CD4-positive, alpha-beta T cell treated with Interleukin-6 at 100 ng/mL for 8 hours (primary cell): ENCODE measurements around the gene NSF.
"Not testable (repeated sequence)": the region's sequence is repeated elsewhere in the genome, so short reads cannot be mapped to it uniquely, and the experiment has no call there.

Experiments used
- DNase-seq: peaks from one replicate; pipeline ENCODE4 v3.0.0-alpha.2; 2020; ENCODE audit warnings: mixed read lengths, low spot score

Gene NSF

GRCh38 chr17:46590157-46591146 lies at the start of gene NSF:
Gene NSF, plus strand, starts transcription at chr17:46590669. Its CDS starts 107 bp downstream, at chr17:46590776.
- not testable (repeated sequence) for DNase-seq

- DNase-seq = not testable (repeated sequence)
These were observed 41.9 kb upstream of the NSF start for GRCh38 chr17:46548607-46549006.

- not testable (repeated sequence) for DNase-seq
These were observed 31.3 kb upstream of the NSF start for GRCh38 chr17:46559155-46559554.

GRCh38 chr17:46560048-46560447 lies 30.4 kb upstream of the NSF start:
- not testable (repeated sequence) for DNase-seq

- not testable (repeated sequence) for DNase-seq
These were observed 24.2 kb upstream of the NSF start for GRCh38 chr17:46566284-46566683.

GRCh38 chr17:46566980-46567379 lies 23.5 kb upstream of the NSF start:
- not testable (repeated sequence) for DNase-seq

- not testable (repeated sequence) for DNase-seq
These were observed 18.7 kb upstream of the NSF start for GRCh38 chr17:46571796-46572195.

DNA sequence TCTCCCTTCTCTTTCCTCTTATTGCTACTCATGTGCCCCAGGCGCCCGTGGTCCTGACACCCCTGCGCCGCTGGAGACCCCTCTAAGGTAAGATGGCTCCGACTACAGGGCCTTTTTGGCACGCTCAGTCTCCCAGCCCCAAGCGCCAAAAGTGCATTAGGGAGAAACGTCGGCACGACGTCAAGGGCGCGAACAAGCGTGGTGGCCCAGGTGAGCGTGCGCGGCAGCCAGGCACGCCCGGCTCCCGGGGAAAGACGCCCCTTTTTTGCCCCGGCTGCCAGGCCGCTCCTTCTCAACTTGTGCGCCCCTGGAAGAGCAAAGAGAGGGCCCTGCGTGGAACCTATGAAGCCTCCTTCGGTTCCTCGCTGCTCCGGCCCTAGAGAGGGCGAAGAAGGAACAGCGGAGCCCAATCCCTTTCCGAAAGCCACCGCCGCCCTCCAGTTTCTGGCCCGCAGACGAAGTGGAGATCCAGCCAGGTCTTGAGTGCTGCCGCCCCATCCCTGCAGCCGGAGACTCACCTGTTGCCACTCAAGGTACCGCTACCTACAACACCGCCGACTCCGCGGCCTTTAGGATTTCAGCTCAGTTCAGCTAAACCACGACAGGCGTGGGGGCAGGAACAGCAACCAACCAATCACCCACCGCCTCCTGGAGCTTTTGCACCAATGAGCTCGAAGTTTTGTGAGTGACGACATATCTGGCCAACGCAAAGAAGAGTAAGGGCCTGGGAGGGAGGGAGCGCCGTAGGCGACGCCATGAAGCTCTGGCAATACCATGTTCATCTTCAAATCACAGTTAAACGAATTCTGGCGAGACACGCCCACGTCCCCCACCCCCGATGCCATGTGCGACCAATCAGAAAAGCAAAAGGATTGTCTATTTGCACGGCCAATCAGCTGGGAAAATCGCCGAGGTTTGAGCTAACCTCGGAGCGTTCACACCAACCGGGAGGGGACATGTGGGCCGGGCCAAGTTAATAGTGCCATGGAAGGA lies 11.1 kb upstream of the NSF start, which contains the start of gene ARL17A:
ARL17A (minus strand) TSS at position 609 of the 993 bp plus-strand sequence. CDS start 3,369 bp downstream, outside the sequence.
- DNase-seq = not testable (repeated sequence)

- DNase-seq = not testable (repeated sequence)
These were observed 10.4 kb upstream of the NSF start for GRCh38 chr17:46580082-46580481.

DNA sequence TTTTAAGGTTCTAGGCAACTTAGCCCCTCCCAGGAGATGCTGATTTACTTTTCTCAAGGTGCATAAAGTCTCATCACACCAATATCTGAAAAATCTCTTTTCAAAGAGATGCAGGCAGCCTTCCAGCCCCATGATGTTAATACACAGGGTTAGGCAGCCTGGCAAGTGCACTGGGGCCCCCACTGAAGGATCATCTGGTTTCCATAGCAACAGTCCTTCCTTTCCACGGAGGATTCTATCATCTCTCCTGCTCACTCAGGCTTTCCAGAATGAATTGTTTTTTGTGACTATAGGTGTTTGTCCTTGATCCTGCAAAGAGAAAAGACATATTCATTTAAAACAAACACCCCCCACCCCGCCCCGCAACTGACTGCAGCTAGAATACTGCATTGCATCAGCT lies 5.0 kb upstream of the NSF start:
- DNase-seq = not testable (repeated sequence)

- not testable (repeated sequence) for DNase-seq
These were observed 863 bp downstream of the NSF start for GRCh38 chr17:46591332-46591731.

- DNase-seq = not testable (repeated sequence)
These were observed 8.0 kb downstream of the NSF start for GRCh38 chr17:46598344-46598931.

DNA sequence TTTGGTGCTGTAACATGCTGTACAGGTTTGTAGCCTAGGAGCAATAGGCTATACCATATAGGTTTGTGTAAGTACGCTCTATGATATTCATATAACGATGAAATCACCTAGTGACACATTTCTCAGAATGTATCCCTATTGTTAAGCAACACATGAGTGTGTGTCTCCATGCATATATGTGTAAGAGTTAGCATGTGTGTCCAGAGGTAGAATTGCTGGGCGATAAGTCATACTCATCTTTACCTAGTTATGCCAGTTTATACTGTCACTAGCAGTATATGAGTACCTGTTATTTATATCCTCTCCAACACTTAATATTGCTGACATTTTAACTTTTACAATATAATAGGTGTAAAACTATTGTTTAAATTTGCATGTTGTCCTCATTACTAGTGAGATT lies 10.3 kb downstream of the NSF start:
- not testable (repeated sequence) for DNase-seq

DNA sequence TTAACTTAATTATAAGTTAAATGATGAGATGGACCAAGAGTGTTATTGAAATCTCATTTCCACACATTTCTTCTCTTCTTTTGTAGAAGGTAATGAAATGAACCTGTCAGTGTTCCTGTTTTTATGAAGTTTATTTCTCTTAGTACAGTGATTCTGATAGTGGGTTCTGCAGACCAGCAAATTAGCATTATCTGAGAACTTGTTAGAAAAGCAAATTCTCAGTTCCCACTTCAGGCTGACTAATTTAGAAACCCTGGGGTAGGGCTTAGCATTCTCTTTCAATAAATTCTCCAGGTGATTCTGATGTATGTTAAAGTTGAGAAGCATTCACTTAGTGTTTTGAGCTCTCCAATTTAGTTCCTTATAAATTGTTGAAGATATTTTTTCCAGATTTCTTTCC lies 12.7 kb downstream of the NSF start:
- not testable (repeated sequence) for DNase-seq

- DNase-seq = not testable (repeated sequence)
These were observed 20.8 kb downstream of the NSF start for GRCh38 chr17:46611304-46611703.

DNA sequence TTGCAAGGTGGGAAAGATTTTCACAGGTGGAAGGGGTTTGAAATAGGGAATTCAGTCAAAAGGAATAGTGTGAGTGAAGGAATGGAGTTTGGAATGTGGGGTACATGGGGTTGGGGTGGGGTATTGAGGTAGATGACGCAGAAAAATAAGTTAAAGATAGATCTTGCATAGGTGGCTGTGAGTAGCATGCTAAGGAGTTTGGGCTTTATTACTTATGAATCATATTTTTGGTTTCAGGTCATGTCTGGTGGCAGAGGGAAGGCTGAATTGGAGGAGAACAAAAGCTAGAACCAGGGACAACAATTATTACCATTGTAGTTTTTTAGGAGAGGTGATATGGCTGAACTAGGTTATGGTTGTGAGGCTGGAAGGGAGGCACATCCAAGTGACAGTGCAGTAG lies 23.4 kb downstream of the NSF start:
- DNase-seq = not testable (repeated sequence)

DNA sequence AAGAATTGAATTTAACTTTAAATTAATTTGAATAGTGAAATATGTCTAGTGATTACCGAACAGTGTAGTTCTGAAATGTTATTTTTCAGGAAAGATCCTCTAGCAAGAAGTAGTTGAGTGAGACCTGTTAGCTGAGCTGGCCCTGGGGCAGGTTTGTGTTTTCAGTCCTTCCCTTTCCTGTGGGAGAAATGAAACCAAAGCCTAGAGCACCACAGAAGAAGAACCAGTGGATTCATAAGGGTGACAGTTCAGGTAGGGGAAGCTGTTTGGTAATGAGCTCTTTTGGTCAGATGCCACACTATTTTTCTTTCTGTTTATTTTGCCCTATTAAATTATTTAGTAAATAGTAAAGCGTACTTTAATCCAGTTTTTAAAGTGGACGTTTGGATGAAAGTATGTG lies 26.7 kb downstream of the NSF start:
- DNase-seq = not testable (repeated sequence)

DNA sequence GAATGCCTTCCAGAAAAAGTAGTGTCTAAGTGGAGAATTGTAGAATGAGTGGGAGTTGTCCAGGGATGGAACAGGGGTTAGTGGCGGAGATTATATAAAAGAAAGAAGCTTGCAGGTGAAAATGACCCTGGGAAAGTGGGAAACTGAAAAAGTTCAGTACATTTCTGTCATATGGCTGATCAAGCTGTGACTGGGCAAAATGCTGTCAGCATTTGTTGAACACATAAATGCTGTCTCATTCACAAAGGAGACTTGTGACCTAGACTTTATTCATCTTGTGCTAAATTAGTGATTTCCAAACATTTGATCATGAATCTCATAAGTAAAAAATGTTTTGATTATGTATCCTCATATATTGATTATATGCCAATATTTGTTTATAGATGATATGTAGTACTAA lies 28.5 kb downstream of the NSF start:
- not testable (repeated sequence) for DNase-seq

- not testable (repeated sequence) for DNase-seq
These were observed 33.3 kb downstream of the NSF start for GRCh38 chr17:46623790-46624189.

- DNase-seq = not testable (repeated sequence)
These were observed 34.3 kb downstream of the NSF start for GRCh38 chr17:46624726-46625125.

- not testable (repeated sequence) for DNase-seq
These were observed 37.0 kb downstream of the NSF start for GRCh38 chr17:46627452-46627851.
